BE2C (cell line): ENCODE data around the gene CCNB2.

Experiments
- DNase-seq: peaks from one replicate; pipeline ENCODE4 v3.0.0-alpha.2; 2020
- H3K27me3 ChIP-seq: fragments of 250-450 bp; sonication (Bioruptor Pico); 2 replicates; pipeline ENCODE4 v1.5.1; 2020; ENCODE audit warnings: mild to moderate bottlenecking
- H3K36me3 ChIP-seq: fragments of 250-450 bp; sonication (Bioruptor Pico); 2 replicates; pipeline ENCODE4 v1.5.1; 2020; ENCODE audit warnings: mild to moderate bottlenecking
- H3K4me1 ChIP-seq: fragments of 250-450 bp; sonication (Bioruptor Pico); 2 replicates; pipeline ENCODE4 v1.5.1; 2020
- H3K4me3 ChIP-seq: 2 replicates; pipeline ENCODE4 v1.5.1; 2011; ENCODE audit warnings: low read depth, low read length
- H3K9me3 ChIP-seq: fragments of 250-450 bp; sonication (Bioruptor Pico); 2 replicates; pipeline ENCODE4 v1.5.1; 2020
- TF ChIP-seq, protein P1 (sequence below): IDR thresholded peaks from 2 replicates; pipeline ENCODE4 v1.5.1; 2012; ENCODE audit warnings: mild to moderate bottlenecking, low read depth, low read length

CCNB2 gene

DNA sequence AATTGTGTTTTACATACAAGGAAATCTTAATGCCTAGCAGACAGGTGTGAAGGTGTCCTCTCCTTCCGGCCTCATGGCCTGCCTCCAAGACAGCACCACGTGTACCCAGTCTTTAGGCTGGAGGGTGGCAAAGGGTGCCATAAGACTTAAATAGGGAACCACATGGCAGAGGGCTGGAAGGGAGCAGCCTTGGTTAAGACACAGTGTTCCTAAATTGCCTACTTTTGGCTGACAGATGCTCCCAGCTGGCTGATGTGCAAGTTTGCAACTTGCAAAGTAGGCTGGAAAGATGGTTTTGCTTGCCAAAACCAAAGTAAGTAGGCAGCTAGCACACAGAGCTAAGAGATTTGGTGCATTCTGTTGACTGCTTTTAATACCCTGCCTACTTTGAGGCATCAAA is 45.2 kb downstream of the CCNB2 start:
- TF ChIP-seq, protein P1, sequence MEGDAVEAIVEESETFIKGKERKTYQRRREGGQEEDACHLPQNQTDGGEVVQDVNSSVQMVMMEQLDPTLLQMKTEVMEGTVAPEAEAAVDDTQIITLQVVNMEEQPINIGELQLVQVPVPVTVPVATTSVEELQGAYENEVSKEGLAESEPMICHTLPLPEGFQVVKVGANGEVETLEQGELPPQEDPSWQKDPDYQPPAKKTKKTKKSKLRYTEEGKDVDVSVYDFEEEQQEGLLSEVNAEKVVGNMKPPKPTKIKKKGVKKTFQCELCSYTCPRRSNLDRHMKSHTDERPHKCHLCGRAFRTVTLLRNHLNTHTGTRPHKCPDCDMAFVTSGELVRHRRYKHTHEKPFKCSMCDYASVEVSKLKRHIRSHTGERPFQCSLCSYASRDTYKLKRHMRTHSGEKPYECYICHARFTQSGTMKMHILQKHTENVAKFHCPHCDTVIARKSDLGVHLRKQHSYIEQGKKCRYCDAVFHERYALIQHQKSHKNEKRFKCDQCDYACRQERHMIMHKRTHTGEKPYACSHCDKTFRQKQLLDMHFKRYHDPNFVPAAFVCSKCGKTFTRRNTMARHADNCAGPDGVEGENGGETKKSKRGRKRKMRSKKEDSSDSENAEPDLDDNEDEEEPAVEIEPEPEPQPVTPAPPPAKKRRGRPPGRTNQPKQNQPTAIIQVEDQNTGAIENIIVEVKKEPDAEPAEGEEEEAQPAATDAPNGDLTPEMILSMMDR, result no peak
- Histone ChIP-seq H3K4me3 (no peak overlapping the region), H3K9me3 (no peaks in the 10 kb centered on the region), H3K36me3 (no peaks in the 10 kb centered on the region), H3K27me3 (no peaks in the 10 kb centered on the region), H3K4me1 (no peaks in the 10 kb centered on the region)
- no peak for DNase-seq

DNA sequence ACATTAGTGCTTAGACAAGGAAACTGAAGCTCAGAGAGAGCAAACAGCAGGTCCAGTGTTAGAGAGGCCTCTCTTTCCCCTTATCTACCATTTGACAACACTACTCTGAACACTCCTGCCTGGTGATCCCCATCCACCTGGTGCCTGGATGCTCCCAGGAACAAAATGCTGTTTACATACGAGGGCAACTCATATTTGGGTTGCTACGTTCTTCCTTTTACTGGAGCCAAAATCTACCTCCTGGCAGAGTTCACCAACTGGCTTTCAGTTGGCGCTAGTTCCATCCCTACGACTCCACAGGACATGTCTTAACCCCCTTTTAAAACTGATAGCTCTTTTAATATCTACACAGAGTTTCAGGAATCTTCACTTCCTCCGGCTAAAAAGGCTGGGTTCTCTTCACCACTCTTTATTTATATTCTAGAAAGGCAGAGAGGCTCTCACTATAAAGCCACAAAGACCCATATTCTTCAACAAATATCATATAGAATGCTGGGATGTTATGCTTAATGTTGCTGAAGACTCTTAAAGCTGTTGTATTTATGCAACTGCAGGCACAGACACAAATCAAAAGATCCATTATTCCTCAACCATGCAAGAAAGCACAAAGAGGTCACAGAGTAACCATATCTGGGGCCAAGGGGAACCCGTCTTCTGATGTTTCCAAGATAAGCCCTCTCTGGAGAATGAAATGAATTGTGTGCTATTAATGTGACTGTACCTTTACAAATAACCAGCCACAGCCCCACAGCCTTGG is 47.9 kb downstream of the CCNB2 start:
- Histone ChIP-seq H3K9me3 (no peaks in the 10 kb centered on the region), H3K4me3 (no peak overlapping the region), H3K4me1 (no peaks in the 10 kb centered on the region), H3K36me3 (no peaks in the 10 kb centered on the region), H3K27me3 (no peaks in the 10 kb centered on the region)
- no peak for DNase-seq
- TF ChIP-seq, protein P1, result no peak

DNA sequence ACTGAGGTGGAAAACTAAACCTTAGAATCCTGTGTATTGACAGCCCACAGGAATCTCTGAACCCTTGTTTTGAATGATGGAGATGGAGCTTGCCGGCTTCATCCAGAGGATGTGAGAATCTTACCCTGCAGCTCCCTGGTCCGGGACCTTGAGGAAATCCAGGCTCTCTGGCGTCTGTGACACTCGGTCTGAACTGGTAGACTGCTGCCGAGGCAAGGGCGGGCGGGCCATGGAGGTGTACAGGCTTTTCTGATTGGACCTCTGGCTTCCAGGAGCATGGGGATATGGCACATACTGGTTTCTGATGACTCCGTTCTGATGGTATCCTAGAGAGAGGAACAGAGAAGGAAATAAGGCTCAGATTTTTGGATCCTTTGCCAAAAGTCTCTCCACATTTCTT is 48.5 kb downstream of the CCNB2 start:
- no peak for DNase-seq
- TF ChIP-seq, protein P1, result no peak
- Histone ChIP-seq H3K4me3 (no peak overlapping the region), H3K27me3 (no peaks in the 10 kb centered on the region), H3K4me1 (no peaks in the 10 kb centered on the region), H3K36me3 (no peaks in the 10 kb centered on the region), H3K9me3 (no peaks in the 10 kb centered on the region)

DNA sequence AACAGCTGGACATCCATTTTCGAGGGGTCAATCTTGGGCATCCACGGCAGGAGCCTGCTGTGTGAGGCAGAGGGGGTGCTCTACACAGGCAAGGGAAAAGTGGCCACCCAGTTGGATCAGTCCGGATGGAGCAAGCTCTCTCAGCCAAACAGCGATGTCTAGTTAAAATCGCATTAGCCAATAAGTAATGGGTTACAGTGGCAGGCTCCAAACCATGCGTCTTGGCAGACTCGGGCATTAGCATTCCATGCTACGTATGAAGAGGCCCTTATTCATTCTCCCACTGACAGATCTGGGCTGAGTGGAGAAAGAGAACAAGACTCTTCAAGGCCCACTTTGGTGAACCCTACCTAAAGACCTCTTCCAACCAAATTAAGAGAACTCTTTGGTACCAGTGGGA is 49.3 kb downstream of the CCNB2 start:
- H3K36me3 ChIP-seq, result no peaks in the 10 kb centered on the region
- H3K9me3 ChIP-seq, result no peaks in the 10 kb centered on the region
- H3K4me3 ChIP-seq, result no peak overlapping the region
- TF ChIP-seq, protein P1, result no peak
- H3K4me1 ChIP-seq, result no peaks in the 10 kb centered on the region
- DNase-seq, result no peak
- H3K27me3 ChIP-seq, result no peaks in the 10 kb centered on the region

DNA sequence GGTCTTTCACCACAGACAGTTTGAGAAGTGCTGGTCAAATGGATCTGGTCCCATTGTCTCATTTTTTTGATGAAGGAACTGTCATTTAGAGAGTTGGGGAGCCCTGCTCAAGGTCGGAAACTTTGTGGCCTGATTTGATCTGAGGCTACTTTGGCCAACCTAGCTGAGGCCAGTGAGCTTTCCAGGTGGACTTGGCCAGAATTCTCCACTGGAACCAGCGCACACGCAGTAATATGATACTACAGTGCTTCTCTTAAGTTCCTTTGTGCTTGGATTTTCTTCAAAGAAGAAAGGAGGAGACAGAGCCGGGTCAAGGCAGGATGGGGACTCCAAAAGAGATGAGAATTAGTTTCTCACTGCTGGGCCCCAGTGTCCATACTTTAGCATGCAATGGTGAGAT is 50.5 kb downstream of the CCNB2 start:
- no peaks in the 10 kb centered on the region for H3K36me3 ChIP-seq

DNA sequence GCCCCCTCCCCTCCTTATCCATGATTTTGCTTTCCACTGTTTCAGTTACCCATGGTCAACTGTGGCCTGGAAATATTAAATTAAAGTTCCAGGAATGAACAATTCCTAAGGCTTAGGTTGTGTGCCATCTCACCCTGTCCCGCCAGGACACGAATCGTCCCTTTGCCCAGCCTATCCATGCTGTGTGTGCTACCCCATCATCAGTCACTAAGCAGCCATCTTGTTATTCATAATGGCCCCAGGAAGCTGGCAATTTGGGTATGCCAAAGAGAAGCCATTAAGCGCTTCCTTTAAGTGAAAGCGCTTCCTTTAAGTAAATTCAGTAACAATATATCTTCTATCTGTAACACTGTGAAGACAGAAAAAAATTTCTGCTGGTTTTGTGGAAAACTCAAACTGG is 52.5 kb downstream of the CCNB2 start:
- no peak for DNase-seq
- H3K36me3 ChIP-seq, result no peaks in the 10 kb centered on the region
- H3K27me3 ChIP-seq, result no peaks in the 10 kb centered on the region
- H3K9me3 ChIP-seq, result no peaks in the 10 kb centered on the region
- H3K4me1 ChIP-seq, result no peaks in the 10 kb centered on the region
- H3K4me3 ChIP-seq, result no peak overlapping the region
- TF ChIP-seq, protein P1, result no peak

More for the DNA sequence above, 50.5 kb downstream of the CCNB2 start:
- Histone ChIP-seq H3K9me3 (no peaks in the 10 kb centered on the region), H3K4me3 (no peak overlapping the region), H3K27me3 (no peaks in the 10 kb centered on the region), H3K4me1 (no peaks in the 10 kb centered on the region)
- DNase-seq, result no peak
- TF ChIP-seq, protein P1, result no peak
